ENCODE data around the gene DPF1. TPM values are rescaled to one million over a fixed set of nuclear protein-coding genes. Genes with fewer than 3 reads are reported as not detected.
A peak's percentile ranks its signal among the peaks of the same experiment; 100 is the strongest.

DPF1 gene
- total RNA-seq, 2 donors from 2014 or later: not detected

DNA sequence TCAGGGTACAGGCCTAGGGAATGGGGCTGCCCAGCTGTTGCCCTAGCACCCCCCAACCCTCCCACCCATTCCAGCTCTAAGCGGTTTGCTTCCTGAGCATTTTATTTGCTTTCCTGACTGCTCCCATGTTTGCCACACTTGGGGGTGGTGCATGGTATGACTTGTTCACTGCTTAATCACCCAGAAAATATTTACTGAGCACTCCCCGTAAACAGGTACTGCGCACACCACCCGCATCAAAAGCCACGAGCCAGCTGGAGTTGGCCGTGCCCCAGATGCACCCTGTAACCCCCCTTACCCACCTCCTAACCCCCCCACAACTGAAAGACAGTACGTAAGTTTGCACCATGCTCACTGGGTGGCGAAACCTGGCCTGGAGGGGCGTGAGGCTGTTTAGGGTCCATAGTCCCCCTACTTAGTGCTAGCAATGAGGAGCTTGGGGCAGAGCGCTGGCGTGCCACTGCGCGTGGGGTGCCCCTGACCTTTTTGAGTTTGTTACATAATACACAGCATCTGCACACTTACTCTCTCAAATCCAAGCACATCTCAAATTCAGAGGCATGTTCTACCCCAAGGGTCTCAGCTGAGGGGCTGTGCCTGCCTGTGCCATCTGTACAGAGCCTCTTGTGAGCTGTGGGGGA lies 29.8 kb downstream of the DPF1 start:
- WGBS, 2 donors: 85 to 89% methylated on average over 11 to 13 of the region's 13 CpGs
- ATAC-seq: no peak
- peaks cover 0 to 2% of the 10 kb centered on the region in 2 donors for H3K36me3 ChIP-seq (replicated peaks in 1 of 2; ENCODE audit: insufficient read depth in 1 of 2, low read depth in 2 of 2)
- H3K27ac ChIP-seq: no peak overlapping the region
- intact Hi-C loops (cut with DNase I): no loop called here
- TF ChIP-seq POLR2A (IDR thresholded peaks at IDR 0.05): no peak
- TF ChIP-seq CTCF (IDR thresholded peaks at IDR 0.05): no peak
- no peaks in the 10 kb centered on the region for H3K27me3 ChIP-seq
- DNase-seq: no peak
- no peak overlapping the region for H3K4me3 ChIP-seq
- H3K4me1 ChIP-seq: no peaks in the 10 kb centered on the region
- H3K9me3 ChIP-seq: no peaks in the 10 kb centered on the region

GRCh38 chr19:38193445-38193844 lies 30.6 kb downstream of the DPF1 start:
- Histone ChIP-seq H3K36me3 (replicated peaks in 1 of 2; ENCODE audit: insufficient read depth in 1 of 2, low read depth in 2 of 2) (peaks cover 0 to 2% of the 10 kb centered on the region in 2 donors), H3K4me1 (no peaks in the 10 kb centered on the region), H3K27ac (no peak overlapping the region), H3K27me3 (no peaks in the 10 kb centered on the region), H3K4me3 (no peak overlapping the region), H3K9me3 (no peaks in the 10 kb centered on the region)
- DNase-seq (peak in 1 of 4 donors; percentile 28), ATAC-seq (no peak)
- TF ChIP-seq CTCF (IDR thresholded peaks at IDR 0.05) (no peak), POLR2A (IDR thresholded peaks at IDR 0.05) (no peak)
- intact Hi-C loops (cut with DNase I): no loop called here
- 86 to 88% methylated on average over 11 to 29 of the region's 29 CpGs for WGBS, 2 donors

- intact Hi-C loops (cut with DNase I): no loop called here
- Histone ChIP-seq H3K27me3 (no peaks in the 10 kb centered on the region), H3K9me3 (no peaks in the 10 kb centered on the region), H3K36me3 (replicated peaks in 1 of 2; ENCODE audit: insufficient read depth in 1 of 2, low read depth in 2 of 2) (no peaks in the 10 kb centered on the region), H3K27ac (no peak overlapping the region), H3K4me1 (no peaks in the 10 kb centered on the region), H3K4me3 (no peak overlapping the region)
- TF ChIP-seq POLR2A (IDR thresholded peaks at IDR 0.05) (no peak), CTCF (IDR thresholded peaks at IDR 0.05) (no peak)
- WGBS, 2 donors: 89 to 90% methylated on average over 8 to 13 of the region's 13 CpGs
- DNase-seq (no peak), ATAC-seq (no peak)
These were observed 32.3 kb downstream of the DPF1 start for GRCh38 chr19:38191747-38192146.

- intact Hi-C loops (cut with DNase I): no loop called here
- H3K36me3 ChIP-seq (replicated peaks in 1 of 2; ENCODE audit: insufficient read depth in 1 of 2, low read depth in 2 of 2): no peaks in the 10 kb centered on the region
- TF ChIP-seq POLR2A (IDR thresholded peaks at IDR 0.05) (no peak), CTCF (IDR thresholded peaks at IDR 0.05) (no peak)
These were observed 33.2 kb downstream of the DPF1 start for GRCh38 chr19:38190793-38191192.

DNA sequence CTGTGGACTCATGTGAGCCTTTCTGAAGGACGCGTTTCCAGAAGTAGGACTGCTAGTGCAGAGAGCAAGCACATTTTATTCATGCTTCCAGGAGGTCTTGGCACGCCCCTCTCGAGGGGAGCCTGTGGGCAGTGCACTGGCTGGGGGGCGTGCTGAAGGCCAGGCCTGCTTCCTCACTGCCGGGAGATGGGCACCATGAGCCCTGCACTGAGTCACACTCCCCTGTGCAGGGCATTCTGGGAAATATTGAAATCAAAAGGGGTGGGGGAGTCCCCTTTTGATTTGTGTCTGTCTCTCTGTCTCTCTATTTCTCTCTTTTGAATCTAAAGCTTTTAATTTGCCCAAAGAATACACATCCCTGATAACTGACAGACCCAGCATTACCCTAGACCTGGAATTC lies 34.0 kb downstream of the DPF1 start:
- no peak overlapping the region for H3K27ac ChIP-seq
- DNase-seq: no peak
- ATAC-seq: no peak
- TF ChIP-seq POLR2A (IDR thresholded peaks at IDR 0.05) (no peak), CTCF (IDR thresholded peaks at IDR 0.05) (no peak)
- H3K36me3 ChIP-seq (replicated peaks in 1 of 2; ENCODE audit: insufficient read depth in 1 of 2, low read depth in 2 of 2): no peaks in the 10 kb centered on the region
- no peak overlapping the region for H3K4me3 ChIP-seq
- intact Hi-C loops (cut with DNase I): no loop called here
- H3K9me3 ChIP-seq: no peaks in the 10 kb centered on the region
- no peaks in the 10 kb centered on the region for H3K27me3 ChIP-seq
- no peaks in the 10 kb centered on the region for H3K4me1 ChIP-seq
- WGBS, 2 donors: 17 to 75% methylated on average over 1 to 6 of the region's 6 CpGs

More at GRCh38 chr19:38190793-38191192, 33.2 kb downstream of the DPF1 start:
- Histone ChIP-seq H3K27me3 (no peaks in the 10 kb centered on the region), H3K4me1 (no peaks in the 10 kb centered on the region), H3K4me3 (no peak overlapping the region), H3K27ac (no peak overlapping the region), H3K9me3 (no peaks in the 10 kb centered on the region)
- ATAC-seq (no peak), DNase-seq (no peak)
- WGBS, 2 donors: 84% methylated on average over 4 to 6 of the region's 6 CpGs

All from body of pancreas (tissue), 4 donors.